ENCODE measurements around the gene SLC25A23. TPM values are rescaled to one million over a fixed set of nuclear protein-coding genes. Genes with fewer than 3 reads are reported as not detected.

SLC25A23 gene
- total and polyA plus RNA-seq, 9 of the 15 experiments (the other 6 are each of a cell fraction or from before 2014, with no cell fraction given): 6.1 to 72.0 (median 26.6) TPM

GRCh38 chr19:6423499-6424194, 35.9 kb downstream of the SLC25A23 start (continued):
- TF ChIP-seq PRDM10 (IDR thresholded peaks at IDR 0.05; ENCODE audit: partially characterized antibody) (no peak), ZNF263 (CRISPR knock-in tag; IDR thresholded peaks at IDR 0.05; ENCODE audit: borderline replicate concordance) (peak; percentile 40; the same call in 1 of the 2 replicates), TFAP4 (CRISPR knock-in tag; IDR thresholded peaks at IDR 0.05; ENCODE audit: borderline replicate concordance) (0 out of 2 replicates have a peak, but pooled peaks have one; percentile 10), MLLT1 (IDR thresholded peaks at IDR 0.05) (no peak), PTTG1 (tag; IDR thresholded peaks at IDR 0.05; ENCODE audit: low read depth) (no peak), ZNF318 (IDR thresholded peaks at IDR 0.05; ENCODE audit: borderline replicate concordance in 1 of 2, low read depth in 1 of 2) (no peak), BRD9 (IDR thresholded peaks at IDR 0.05; ENCODE audit: low read depth, partially characterized antibody) (no peak), CTCFL (IDR thresholded peaks at IDR 0.05; ENCODE audit: borderline replicate concordance, insufficient read depth, low read depth, low read length, poor library complexity, severe bottlenecking) (no peak)

Data from K562 (cell line).